Measurements from ENCODE around the gene UQCR11.

The UQCR11 gene

GRCh38 chr19:1634242-1634937 lies 29.1 kb upstream of the UQCR11 start:
- DNase-seq = no peak

- DNase-seq = no peak
Measured at GRCh38 chr19:1633269-1633826, 28.1 kb upstream of the UQCR11 start.

DNA sequence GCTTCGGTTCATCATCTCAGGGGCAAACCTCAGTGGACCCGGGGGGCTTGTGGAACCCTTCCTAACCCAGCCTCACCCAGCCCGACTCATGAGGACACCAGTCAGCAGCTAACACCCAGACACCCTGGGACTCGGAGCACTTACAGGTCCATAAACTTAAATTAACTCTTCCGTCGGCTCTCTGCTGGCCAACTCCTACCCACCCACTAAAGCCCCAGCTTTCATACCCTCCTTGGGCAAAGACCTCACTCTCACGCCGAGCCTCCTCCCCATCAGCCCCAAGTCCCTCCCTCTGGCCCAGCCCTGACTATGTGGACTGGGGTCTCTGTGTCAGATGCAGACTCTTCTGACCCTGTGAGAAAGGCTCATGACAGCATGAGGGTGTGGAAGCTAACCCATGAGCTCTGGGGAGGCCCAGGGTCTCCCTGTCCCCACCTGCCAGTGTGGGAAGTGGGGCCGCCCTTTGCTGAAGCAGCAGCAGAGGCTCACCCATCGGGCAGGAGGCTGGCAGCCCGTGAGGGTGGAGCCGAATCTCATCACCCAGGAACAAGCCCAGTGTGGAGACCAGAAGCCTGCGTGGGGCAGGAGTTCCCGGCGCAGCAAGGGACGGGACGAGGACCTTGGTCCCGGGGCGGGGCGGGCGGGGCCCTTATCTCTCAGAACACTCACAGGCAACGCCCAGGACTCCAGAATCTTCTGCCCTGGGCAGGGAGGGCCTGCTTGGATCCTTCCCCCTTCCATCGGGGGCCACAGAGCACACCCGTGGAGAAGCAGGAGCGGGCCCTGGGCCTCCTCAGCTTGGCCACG lies 27.4 kb upstream of the UQCR11 start:
- no peak for DNase-seq

DNA sequence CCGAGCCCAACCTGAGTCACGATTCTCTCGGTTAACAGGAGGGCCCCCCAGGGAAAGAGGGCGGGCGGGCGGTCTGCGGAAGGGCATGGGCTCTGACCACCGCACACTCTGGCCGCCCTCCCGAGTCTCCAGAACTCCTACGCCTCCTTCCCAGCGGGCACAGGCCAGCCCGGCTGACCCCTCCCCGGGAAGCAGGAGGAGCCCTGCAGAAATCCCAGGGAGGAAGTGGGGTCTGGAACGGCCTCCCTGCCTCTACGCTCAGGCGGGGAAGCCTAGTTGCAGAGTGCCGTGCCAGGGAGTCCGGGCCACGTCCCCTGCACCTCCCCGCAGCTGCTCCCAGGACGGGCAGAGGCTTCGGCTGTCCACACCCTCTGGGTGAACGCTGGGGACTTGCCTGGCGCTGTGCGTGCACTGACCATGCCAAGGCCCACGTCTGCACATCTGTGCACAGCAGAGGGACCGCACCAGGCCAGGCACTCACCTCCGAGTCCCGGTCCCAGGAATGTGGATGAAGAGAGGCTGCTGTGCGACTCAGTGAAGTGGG lies 26.4 kb upstream of the UQCR11 start:
- DNase-seq = no peak

- no peak for DNase-seq
Measured at GRCh38 chr19:1630811-1631210, 25.5 kb upstream of the UQCR11 start.

GRCh38 chr19:1630012-1630411 lies 24.8 kb upstream of the UQCR11 start:
- no peak for DNase-seq

DNA sequence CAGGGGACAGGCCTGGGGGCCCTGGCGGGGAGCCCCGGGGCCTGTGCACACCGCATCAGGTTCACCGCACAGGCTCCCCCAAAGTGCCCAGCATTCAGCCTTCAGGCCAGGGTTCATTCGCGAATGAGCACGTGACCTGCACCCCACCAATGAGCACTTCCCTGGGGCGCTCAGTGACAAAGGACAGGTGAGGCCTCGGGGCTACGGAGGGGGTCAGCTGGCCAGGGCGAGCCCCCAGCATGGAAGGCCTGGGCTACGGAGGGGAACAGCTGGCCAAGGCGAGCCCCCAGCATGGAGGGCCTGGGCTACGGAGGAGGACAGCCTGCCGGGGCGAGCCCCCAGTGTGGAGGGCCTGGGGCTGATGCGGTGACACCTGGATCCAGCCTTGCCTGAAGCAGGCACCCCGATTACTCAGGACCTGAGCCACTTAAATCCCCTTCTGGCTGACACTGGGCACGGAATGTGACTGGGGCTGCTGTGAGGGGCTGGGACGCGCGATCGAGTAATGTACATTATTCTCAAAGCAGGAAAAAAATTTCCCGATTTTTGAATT lies 24.1 kb upstream of the UQCR11 start:
- no peak for DNase-seq

DNA sequence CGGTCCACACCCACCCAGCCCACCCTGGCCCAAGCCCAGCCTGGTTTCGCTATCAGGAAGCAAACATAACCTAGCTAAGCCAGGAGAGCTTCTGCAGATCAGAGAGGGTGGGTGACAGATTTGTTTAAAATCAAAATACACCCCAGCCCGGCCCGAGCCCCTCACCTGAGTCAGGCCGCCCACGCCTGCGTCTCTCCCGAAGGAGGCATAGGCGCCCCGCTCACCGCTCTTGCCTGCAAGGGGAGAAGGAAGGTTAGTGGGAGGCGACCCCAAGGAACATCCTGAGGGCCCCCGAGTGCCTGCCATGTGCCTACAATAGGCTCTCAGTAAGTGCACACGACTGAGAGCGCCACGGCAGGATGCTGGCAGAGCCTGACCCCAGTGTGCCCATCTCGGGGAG lies 21.9 kb upstream of the UQCR11 start:
- DNase-seq = no peak

GRCh38 chr19:1626417-1627010 lies 21.3 kb upstream of the UQCR11 start:
- DNase-seq = no peak

- peak; percentile 79 for DNase-seq
Measured at GRCh38 chr19:1624458-1624857, 19.2 kb upstream of the UQCR11 start.

DNA sequence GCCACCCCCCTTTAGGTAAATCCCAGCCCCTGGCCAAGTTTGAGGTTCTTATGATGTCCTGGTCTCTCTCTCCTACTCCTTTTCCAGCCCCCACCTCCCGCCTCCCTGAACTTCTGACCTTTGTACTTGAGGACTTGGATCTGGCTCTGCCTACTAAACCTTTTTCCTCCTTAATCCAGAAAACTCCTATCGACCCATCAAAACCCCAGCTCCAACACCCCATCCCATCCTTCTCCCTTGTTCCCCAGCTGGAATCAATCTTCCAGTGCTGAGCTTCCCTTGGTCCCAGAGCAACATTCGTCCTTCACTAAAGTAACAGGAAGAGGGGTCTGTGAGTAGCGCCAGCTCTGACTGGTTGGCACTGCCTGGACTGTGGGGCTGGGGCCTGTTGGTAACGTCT lies 17.3 kb upstream of the UQCR11 start:
- DNase-seq = no peak

- no peak for DNase-seq
Measured at GRCh38 chr19:1622007-1622406, 16.7 kb upstream of the UQCR11 start.

GRCh38 chr19:1621574-1621973 lies 16.3 kb upstream of the UQCR11 start:
- DNase-seq = no peak

GRCh38 chr19:1621021-1621420 lies 15.8 kb upstream of the UQCR11 start:
- no peak for DNase-seq

GRCh38 chr19:1620502-1620901 lies 15.2 kb upstream of the UQCR11 start:
- no peak for DNase-seq

DNA sequence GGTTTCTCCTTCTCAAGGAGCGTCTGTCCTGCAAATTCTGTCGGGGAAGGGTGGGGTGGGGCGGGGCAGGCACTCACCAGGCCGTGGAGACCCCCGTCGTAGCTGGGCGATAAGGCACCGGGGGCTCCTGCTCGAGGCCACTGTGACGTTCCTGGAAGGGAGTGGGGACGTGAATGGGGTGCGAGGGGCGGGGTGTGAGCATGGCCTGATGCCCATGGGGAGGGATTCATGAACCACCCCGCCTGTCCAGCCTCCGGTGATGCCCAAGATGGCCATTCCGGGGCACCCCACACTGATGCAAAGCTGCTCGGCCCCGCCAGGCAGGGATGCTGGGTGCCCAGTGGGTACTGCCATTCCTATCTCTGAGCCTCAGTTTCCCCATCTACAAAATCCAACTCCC lies 14.4 kb upstream of the UQCR11 start:
- no peak for DNase-seq

- no peak for DNase-seq
Measured at GRCh38 chr19:1619094-1619439, 13.8 kb upstream of the UQCR11 start.

- peak; percentile 69 for DNase-seq
Measured at GRCh38 chr19:1618157-1619093, 13.2 kb upstream of the UQCR11 start.

GRCh38 chr19:1616875-1617274 lies 11.6 kb upstream of the UQCR11 start:
- DNase-seq = no peak

DNA sequence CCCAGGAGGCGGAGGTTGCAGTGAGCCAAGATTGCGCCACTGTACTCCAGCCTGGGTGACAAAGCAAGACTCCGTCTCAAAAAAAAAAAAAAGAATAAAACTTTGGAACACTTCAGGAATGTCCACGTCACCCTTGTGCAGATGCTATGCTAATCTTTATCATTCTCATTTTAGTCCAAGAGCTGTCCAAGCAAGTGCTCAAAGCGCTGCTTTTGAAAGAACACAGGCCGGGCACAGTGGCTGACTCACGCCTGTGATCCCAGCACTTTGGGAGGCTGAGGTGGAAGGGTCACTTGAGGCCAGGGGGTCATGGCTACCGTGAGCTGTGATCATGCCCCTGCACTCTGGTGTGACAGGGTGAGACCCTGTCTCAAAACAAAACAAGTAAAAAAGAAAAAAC lies 11.1 kb upstream of the UQCR11 start:
- DNase-seq = no peak

GRCh38 chr19:1615156-1615765 lies 10.0 kb upstream of the UQCR11 start:
- no peak for DNase-seq

Data from activated effector memory CD4-positive, alpha-beta T cell treated with anti-CD3 and anti-CD28 coated beads, Interleukin-2, amount 50 U/mL, for 16 hours (primary cell).